NCI-H1105 treated with DMSO at 0.1 percent for 48 hours (cell line): ENCODE measurements around the gene JPH3.

ENCODE experiments used
- DNase-seq: peaks from one replicate; lab custom pipeline; 2025; lab: John Stamatoyannopoulos, UW

JPH3 gene

GRCh38 chr16:87601401-87601981 is 817 bp upstream of the JPH3 start:
- no peak for DNase-seq

DNA sequence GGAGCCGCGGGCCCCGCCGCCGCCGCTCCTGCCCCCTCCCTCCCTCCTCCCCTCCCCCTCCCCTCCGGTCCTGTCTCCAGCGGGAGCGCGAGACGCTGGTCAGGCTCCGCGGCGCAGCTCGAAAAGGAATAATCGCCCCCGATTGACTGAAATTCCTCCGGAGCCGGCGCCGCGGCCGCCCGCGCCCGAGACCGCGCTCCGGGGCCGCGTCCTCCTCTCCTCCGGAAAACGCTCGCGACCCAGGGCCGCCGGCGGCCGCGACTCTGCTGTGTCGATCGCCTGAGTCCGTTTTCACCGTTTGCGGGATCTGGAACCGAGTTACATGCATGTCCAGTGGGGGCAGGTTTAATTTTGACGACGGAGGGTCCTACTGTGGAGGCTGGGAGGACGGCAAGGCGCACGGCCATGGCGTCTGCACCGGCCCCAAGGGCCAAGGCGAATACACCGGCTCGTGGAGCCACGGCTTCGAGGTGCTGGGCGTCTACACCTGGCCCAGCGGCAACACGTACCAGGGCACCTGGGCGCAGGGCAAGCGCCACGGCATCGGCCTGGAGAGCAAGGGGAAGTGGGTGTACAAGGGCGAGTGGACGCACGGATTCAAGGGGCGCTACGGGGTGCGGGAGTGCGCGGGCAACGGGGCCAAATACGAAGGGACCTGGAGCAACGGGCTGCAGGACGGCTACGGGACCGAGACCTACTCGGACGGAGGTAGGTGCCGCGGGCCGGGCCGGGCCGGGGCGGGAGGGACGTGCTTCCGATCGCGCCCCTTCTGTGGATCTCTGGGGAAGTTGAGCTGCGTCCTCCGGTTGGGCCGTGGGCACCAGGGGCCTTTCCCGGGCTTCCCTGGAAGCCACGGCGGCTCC is 744 bp downstream of the JPH3 start:
- DNase-seq, result peak; percentile 0

- peak; percentile 36 for DNase-seq
Observed at GRCh38 chr16:87603684-87604633, 1.7 kb downstream of the JPH3 start.

DNA sequence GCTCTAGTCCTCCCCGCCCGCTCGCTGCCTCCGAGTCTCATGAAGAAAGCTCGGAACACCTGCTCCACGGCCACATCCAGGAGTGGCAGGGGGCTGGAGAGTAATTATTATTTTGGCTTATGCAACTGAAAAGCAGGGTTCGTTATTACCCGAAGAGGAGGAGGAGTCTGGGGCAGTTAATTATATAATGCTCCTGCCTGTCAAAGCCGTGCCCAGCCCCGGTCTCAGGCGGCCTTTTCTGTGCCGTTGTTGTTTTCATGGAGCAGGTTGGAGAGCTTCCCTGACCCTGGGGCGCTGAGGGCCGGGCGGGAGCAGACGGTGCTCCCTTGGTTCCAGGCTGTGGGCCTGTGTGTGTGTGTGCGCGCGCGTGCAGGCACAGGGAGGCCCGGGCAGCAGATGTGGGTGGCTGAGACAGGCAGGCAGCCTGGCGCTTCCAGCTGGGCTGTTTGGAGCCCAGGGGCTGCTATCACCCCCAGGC is 2.4 kb downstream of the JPH3 start:
- DNase-seq, result peak; percentile 33

DNA sequence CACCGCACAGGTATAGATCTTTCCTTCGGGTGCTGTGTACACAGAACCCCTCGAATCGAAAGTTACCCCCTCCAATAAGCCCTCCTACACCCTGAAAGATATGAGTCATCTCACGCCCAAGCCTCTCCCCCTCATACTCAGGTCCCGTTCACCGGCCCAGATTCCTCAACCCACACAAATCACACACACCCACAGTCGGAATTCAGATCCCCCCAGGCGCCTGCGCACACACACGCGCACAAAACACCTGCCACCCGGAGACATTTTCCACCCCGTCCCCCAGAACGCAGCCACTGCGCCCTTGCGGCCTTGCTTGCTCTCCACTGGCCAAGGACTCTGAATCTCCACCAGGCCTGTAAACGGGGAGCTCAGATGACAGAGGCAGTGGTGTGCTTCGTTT is 4.9 kb downstream of the JPH3 start:
- DNase-seq, result no peak

- no peak for DNase-seq
Observed at GRCh38 chr16:87607871-87608270, 5.6 kb downstream of the JPH3 start.

DNA sequence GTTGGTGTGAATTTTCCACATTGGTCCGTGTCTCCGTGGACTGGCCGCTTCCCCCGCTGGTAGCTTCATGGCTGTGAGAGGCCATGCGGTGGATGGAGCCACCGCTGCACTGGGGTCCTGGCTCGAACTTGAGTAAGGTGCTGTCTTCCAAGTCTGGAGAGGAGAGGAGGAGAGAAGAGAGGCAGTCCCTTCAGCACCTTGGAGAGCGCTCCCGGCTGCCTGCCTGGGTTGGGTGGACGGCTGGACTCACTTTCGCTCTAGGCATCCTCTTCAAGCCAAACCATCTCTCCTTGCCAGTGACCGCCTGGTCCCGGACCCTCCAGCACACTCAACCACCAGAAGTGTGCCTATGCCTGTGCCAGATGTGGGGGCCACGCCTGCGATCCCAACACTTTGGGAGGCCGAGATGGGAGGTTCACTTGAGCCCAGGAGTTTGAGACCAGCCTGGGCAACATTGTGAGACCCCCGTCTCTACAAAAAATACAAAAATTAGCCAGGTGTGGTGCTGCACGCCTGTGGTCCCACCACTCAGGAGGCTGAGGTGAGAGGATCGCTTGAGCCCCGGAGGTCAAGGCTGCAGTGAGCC is 6.2 kb downstream of the JPH3 start:
- no peak for DNase-seq

DNA sequence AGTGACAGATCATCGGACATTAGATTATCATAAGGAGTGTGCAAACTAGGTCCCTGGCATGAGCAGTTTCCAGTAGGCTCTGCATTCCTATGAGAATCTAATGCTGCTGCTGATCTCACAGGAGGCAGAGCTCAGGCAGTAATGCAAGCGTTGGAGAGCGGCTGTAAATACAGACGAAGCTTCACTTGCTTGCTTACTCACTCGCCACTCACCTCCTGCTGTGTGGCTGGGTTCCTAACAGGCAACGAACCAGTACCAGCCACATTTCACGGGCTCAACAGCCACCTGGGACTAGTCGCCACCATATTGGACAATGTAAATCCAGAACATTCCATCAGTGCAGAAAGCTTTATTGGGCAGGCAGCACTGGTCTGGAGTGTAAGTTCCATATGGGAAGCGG is 7.7 kb downstream of the JPH3 start:
- DNase-seq, result no peak

DNA sequence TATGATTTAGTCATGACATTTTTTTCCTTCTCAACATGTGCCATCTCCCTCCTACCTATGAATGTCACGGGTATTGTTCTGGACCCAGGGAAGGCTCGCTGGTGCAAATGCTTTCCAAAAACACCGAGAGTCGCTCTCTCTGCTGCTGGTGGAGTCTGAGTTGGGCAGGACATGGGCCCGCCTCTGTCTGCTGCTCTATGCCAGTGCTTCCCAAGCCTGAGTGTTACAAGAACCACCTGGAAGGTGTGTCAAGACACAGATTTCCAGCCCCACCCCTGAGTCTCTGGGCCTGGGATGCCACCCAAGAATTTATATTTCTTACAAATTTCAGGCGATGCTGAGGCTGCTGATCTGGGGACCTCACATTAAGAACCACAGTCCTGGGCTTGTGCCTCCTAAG is 9.1 kb downstream of the JPH3 start:
- no peak for DNase-seq

GRCh38 chr16:87613961-87614360 is 11.7 kb downstream of the JPH3 start:
- DNase-seq, result no peak

DNA sequence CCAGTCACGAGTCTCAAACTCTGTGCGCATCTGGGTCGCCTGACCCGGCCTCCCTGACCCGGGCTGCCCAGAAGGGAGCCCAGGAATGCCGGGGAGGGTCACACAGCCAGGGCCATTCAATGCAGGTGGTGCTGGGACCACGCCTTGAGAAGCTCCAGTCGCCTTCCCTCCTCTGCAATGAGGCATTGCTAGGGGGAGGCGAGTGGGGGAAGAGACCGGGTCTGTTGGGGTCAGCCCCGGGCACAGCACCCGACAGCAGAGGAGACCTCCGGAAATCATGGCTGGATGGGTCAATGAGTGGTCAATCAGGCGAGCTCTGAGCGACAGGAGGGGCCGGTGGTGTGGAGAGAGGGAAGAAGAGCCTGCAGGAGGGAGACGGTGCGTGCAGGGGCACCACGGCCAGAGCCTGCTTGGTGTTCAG is 13.3 kb downstream of the JPH3 start:
- no peak for DNase-seq

DNA sequence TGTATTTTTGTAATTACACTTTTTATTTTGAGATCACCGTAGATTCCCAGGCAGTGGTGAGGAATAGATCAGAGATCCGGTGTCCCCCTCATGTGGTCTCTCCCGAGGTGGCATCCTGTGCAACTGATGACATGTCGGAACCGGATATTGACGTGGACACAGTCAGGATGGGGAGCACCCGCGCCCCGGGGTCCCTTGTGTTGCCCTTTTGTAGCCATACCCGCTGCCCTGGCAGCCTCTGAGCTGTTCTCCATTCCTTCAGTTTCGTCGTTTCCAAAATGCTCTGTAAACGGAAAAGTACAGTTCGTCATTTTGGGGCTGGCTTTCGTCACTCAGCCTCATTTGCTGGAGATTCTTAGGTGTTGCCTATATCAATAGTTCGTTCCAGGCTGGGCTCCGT is 14.2 kb downstream of the JPH3 start:
- no peak for DNase-seq

DNA sequence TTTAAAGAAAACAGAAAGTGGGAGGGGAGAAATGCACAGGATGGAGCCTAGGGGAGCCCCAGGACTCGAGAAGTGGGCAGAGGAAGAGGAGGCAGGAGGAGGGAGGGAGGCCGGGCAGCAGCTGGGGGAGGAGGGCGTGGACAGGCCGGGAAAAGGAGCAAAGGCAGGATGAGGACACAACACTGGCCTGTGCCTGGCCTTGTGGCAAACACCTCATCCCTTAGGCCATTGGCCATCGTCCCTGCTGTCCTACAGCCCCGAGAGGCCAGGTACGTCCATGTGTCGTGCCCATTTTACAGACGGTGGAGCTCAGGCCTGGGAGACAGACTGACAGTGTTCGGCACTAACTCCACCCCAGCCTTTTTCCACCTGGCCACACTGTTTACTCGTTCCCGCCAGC is 15.9 kb downstream of the JPH3 start:
- no peak for DNase-seq

DNA sequence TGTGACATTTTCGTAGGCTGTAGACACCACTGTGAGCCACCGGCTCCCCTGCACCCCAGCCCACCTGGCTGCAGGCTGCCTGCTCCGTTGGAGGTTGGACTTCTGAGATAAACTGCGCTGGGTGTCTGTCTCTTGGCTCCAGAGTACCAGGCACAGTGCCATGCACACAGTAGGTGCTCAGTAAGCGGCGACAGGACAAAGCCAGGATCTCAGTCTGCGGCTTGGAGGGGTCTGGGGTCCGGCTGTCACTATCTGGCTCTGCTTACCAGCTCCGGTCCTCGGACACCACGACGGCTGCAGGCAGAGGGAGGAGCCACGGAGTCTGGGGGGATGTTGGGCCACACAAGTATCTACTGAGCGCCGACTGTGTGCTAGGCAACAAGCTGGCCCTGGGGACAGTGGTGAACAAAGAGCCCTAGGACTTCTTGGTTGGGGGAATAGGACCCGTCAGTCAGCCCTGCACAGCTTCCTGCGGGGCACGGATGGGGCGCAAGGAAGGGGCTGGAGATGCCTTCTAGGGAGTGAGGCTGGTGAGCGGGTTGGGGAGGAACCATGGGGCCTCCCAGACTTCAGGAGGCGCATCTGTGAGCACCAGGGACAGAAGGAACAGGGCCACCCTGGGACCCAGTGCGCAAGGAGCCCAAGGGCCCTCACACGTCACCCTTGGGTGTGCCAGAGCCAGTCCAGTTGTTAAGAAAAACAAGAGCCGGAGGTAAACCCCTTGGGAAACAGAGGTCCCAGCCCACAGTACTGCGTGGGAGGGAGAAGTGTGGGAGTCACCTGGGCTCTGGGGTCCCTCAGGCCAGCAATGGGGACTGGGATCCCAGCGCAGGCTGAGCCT is 17.3 kb downstream of the JPH3 start:
- DNase-seq, result no peak

DNA sequence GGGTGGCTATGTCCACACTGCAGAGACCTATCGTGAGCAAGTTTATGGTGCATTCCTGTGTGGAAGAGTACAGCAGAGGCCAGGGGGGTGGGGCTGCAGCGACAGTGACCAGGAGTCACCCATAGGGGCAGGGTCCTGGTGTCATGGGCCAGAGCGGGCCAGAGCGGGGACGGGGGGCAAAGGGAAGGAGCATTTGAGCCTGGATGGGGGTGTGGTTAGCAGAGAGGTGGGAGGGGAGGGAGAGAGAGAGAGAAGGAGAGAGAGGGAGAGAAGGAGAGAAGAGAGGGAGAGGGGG is 17.8 kb downstream of the JPH3 start:
- DNase-seq, result no peak

DNA sequence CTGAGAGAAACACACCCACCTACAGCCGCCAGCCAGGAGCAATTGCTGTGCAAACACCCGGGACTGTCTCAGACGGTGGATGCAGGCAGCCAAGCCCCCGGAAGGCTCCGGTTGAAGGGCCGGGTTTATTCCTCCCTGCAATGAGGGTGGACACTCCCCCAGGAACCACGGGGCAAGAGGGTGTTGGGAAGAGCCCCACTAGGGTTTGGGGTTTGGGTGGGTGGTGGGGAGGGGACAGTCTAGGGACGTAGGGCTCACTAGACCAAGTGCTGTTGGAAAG is 19.2 kb downstream of the JPH3 start:
- DNase-seq, result no peak

DNA sequence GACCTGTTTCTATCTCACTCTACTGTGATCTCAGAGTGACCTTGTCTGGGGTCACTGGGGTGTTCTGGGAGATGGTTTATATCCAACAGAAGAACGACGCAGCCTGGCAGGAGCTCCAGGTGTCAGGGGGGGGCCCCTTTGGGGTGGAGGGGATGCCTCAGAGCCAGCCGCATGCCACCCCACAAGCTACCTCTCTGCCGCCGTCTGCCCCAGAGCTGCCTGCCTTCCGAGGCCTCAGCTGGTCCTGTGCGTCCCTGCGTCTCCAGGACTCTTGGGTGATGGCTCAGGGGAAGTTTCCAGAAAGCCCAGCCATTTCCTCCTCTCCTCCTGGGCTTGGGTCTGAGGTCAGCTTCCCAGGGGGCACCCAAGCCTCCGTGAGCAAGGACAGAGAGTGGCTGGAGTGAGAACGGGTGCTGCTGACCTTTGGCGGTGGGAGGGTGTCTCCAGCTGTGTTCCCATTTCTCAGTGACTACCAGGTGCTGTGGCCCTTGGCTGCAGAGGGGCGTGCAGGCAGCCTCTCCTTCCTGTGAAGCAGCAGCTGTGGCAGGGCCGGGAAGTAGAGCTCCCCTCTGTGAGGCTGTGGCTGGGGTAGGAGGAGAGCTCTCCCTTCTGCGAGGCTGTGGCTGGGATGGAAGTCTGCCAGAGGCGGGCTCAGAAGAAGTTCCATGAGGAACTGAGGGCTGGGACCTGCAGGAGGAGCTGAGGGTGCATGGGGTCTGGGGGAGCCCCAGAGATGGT is 19.8 kb downstream of the JPH3 start:
- no peak for DNase-seq

DNA sequence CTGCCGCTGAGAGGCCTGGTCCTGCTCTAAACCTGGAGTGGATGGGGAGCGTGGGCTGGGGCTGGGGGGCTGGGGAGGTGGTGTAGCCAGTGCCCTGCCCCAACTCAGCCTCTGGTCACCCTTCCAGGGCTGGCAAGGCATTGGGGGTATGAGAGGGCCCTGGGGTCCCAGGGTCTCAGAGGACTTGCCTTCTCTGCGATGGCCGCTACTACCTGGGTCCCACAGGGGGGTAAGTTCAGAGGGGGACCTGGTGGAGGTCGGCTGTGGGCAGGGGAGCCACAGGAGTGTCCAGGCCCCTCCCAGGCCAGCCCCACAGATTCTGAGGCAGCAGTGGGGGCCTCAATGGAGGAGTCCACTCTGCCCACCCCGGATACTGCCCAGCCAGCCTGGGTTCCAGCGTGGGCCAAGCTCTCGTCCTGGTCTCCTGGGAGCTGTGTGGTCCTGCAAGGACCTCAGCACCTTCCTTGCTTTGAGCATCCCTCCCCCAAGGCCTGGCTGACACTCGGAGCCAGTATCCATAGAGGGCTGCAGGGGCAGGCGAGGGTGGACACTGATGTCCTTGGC is 20.5 kb downstream of the JPH3 start:
- no peak for DNase-seq

DNA sequence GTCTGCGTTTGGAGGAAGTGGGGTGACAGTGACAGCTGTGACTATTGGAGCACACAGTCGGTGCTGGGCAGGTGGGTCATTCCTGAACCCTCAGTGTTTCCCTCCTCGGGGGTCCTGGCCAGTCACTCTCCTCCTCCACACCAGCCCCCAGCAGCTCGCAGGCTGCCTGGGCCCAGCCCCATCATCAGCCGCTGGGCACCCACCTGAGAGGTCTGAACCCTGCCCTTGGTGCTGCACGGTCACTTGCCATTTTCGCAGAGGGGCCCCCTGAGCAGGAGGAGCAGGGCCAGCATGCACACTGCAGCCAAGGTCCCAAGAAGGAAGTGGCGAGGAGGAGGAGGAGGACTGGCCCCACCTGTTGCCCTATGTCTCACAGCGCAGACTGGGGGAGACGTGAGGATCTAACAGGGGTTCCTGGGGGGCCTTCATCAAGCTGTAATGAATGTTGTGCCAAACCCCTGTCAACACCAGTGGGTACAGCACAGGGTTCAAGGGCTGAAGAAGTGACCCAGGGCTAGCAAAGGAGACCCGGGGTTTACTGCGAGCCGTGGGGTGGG is 23.0 kb downstream of the JPH3 start:
- no peak for DNase-seq

GRCh38 chr16:87626401-87626800 is 24.1 kb downstream of the JPH3 start:
- DNase-seq, result no peak
